Heart right ventricle (tissue), 16 donors: ENCODE measurements around the gene PCDHA5. TPM values are rescaled to one million over a fixed set of nuclear protein-coding genes. Genes with fewer than 3 reads are reported as not detected.

Experiments used
- ATAC-seq, 8 donors: fragments of 200-7000 bp; cut with Tn5 transposase; one replicate each; pipeline ENCODE4 v1.9.1; 2020; ENCODE audit warnings: mild to moderate bottlenecking in 8 of 8, moderate library complexity in 8 of 8, moderate number of reproducible peaks in 1 of 8
- DNase-seq, 2 donors: peaks; one replicate each; pipeline ENCODE4 v3.0.0-alpha.2; 2020
- H3K27ac ChIP-seq, 10 donors: fragments of 200-600 bp; sonication (generic) in 2 of 10; one replicate each; pipeline versions ENCODE4 v1.5.0 to v1.8.0; 2020 to 2022; ENCODE audit warnings: mild to moderate bottlenecking in 3 of 10
- H3K27me3 ChIP-seq, 7 donors: fragments of 200-600 bp; one replicate each; pipeline ENCODE4 v1.8.0; 2021 to 2022; ENCODE audit warnings: mild to moderate bottlenecking in 2 of 7
- H3K36me3 ChIP-seq, 9 donors: fragments of 200-600 bp; sonication (generic) in 1 of 9; one replicate each; pipeline versions ENCODE4 v1.5.0 to v1.8.0; 2020 to 2022; ENCODE audit warnings: mild to moderate bottlenecking in 2 of 9
- H3K4me1 ChIP-seq, 9 donors: fragments of 200-600 bp; sonication (generic) in 1 of 9; one replicate each; pipeline versions ENCODE4 v1.5.0 to v1.8.0; 2020 to 2022; ENCODE audit warnings: mild to moderate bottlenecking in 4 of 9
- H3K4me3 ChIP-seq, 10 donors: fragments of 200-600 bp; sonication (generic) in 2 of 10; one replicate each; pipeline versions ENCODE4 v1.5.0 to v1.8.0; 2020 to 2022; ENCODE audit warnings: mild to moderate bottlenecking in 7 of 10, moderate library complexity in 2 of 10
- H3K9me3 ChIP-seq, 11 donors: fragments of 200-600 bp in 10 of 11; sonication (generic) in 2 of 11; one replicate each; pipeline versions ENCODE4 v1.5.0 to v1.8.0; 2013 to 2022; ENCODE audit warnings: mild to moderate bottlenecking in 2 of 11, control low read depth in 1 of 11, moderate library complexity in 1 of 11
- WGBS, 2 donors: extraction: QIAGEN DNeasy Blood & Tissue Kit; methylation state at CpG; one replicate each; pipeline ENCODE4 v1.1.7; 2013; ENCODE audit warnings: inconsistent platforms in 1 of 2; 5-methylcytosine and 5-hydroxymethylcytosine counted together
- intact Hi-C, 10 donors: fragments of 100-400 bp; cut with DNase I; formaldehyde crosslinking; loops; one replicate each; pipeline versions ENCODE4 v1.11.1 to v1.14.2; 2022
- polyA plus RNA-seq, 2 donors: library from polyadenylated mRNA; stranded (reverse); fragments of 200-250 nt; gene quantifications; one replicate each; pipeline ENCODE4 v1.2.3, GENCODE V29; 2013
- total RNA-seq, 10 donors: library from RNA; stranded (reverse); fragmentation: NEBNext Ultra II Directional in 3 of 10; extraction: Animal tissue kit (Norgen Biotek cat#: 25700) in 3 of 10; gene quantifications; one replicate each; pipeline versions ENCODE4 v1.2.1 to v1.2.4, GENCODE V29; 2021 to 2023
- TF ChIP-seq, protein P1 (sequence below), 9 donors: fragments of 200-600 bp; sonication (generic) in 2 of 9; IDR thresholded peaks; one replicate each; pipeline versions ENCODE4 v1.5.0 to v1.8.0; 2021 to 2022; ENCODE audit warnings: antibody characterized with exemption in 9 of 9, mild to moderate bottlenecking in 5 of 9, moderate library complexity in 1 of 9
- donor health status: Arrhythmogenic right ventricular cardiomyopathy.
- donor health status: ischemic (EF 13 %, LVEDD 7.1; RV severe dilation, severe dysfunction).
- donor health status: healthy with polysubstance abuse.
- donor health status: DM: no; HTN: yes; CAD: no.
- donor health status: DM: no; HTN: no; CAD: no.
- donor health status: ischemic (EF 25% LVEDD 6.9; RV normal size, moderate dysfunction).
- donor health status: ischemic (EF 25% LVEDD 5.7; RV mildly dilated, moderate dysfunction).
- donor health status: healthy.
- donor health status: DM: yes; HTN: yes; CAD: no.
- donor health status: Ischemic cardiomyopathy.
- donor health status: ischemic (EF 35%, LVEDD 5.7; RV mildly dilated, moderate dysfunction).
- donor health status: nonischemic (EF 11% LVEDD 7.7; RV severe dilation, severe dysfunction).
- donor health status: DM: yes; HTN: yes; CAD: no.
- donor health status: PGD.
- donor health status: ischemic (EF 29% LVEDD 5.4; RV normal size, mild dysfunction).
- donor health status: nonischemic (EF 23%, LVEDD 6.1; RV moderate dilation, normal function).

The PCDHA5 gene
- total and polyA plus RNA-seq, 12 donors = 0.07 to 0.11 (median 0.08) TPM; not detected in 8

DNA sequence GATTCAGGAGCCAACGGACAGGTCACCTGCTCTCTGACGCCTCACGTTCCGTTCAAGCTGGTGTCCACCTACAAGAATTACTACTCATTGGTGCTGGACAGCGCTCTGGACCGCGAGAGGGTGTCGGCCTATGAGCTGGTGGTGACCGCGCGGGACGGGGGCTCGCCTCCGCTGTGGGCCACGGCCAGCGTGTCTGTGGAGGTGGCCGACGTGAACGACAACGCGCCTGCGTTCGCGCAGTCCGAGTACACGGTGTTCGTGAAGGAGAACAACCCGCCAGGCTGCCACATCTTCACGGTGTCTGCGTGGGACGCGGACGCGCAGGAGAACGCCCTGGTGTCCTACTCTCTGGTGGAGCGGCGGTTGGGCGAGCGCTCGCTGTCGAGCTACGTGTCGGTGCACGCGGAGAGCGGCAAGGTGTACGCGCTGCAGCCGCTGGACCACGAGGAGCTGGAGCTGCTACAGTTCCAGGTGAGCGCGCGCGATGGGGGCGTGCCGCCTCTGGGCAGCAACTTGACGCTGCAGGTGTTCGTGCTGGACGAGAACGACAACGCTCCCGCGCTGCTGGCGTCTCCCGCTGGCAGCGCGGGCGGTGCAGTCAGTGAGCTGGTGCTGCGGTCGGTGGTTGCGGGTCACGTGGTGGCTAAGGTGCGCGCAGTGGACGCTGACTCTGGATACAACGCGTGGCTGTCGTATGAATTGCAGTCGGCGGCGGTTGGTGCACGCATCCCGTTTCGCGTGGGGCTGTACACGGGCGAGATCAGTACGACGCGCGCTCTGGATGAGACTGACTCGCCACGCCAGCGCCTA, 36.0 kb downstream of the PCDHA5 start:
- no peak for DNase-seq
- Histone ChIP-seq H3K9me3 (peaks cover 0 to 56% (median 18%) of the 10 kb centered on the region in 11 donors), H3K36me3 (no peaks in the 10 kb centered on the region), H3K27me3 (peaks cover 0 to 94% (median 39%) of the 10 kb centered on the region in 7 donors), H3K27ac (no peak overlapping the region), H3K4me3 (no peak overlapping the region), H3K4me1 (no peaks in the 10 kb centered on the region)
- 39 to 60% methylated on average over 36 to 94 of the region's 94 CpGs for WGBS, 2 donors
- ATAC-seq = no peak
- intact Hi-C loops = no loop called here
- TF ChIP-seq, protein P1, sequence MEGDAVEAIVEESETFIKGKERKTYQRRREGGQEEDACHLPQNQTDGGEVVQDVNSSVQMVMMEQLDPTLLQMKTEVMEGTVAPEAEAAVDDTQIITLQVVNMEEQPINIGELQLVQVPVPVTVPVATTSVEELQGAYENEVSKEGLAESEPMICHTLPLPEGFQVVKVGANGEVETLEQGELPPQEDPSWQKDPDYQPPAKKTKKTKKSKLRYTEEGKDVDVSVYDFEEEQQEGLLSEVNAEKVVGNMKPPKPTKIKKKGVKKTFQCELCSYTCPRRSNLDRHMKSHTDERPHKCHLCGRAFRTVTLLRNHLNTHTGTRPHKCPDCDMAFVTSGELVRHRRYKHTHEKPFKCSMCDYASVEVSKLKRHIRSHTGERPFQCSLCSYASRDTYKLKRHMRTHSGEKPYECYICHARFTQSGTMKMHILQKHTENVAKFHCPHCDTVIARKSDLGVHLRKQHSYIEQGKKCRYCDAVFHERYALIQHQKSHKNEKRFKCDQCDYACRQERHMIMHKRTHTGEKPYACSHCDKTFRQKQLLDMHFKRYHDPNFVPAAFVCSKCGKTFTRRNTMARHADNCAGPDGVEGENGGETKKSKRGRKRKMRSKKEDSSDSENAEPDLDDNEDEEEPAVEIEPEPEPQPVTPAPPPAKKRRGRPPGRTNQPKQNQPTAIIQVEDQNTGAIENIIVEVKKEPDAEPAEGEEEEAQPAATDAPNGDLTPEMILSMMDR (IDR thresholded peaks at IDR 0.05) = no peak

DNA sequence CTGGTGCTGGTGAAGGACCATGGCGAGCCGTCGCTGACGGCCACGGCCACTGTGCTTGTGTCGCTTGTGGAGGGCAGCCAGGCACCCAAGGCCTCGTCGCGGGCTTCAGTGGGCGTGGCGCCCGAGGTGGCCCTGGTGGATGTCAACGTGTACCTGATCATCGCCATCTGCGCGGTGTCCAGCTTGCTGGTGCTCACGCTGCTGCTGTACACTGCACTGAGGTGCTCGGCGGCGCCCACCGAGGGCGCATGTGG, 36.5 kb downstream of the PCDHA5 start:
- no peak overlapping the region for H3K4me3 ChIP-seq
- WGBS, 2 donors = 46 to 47% methylated on average over 18 to 22 of the region's 22 CpGs
- no peak overlapping the region for H3K27ac ChIP-seq
- H3K36me3 ChIP-seq = no peaks in the 10 kb centered on the region
- ATAC-seq (no peak), DNase-seq (no peak)
- no peaks in the 10 kb centered on the region for H3K4me1 ChIP-seq
- TF ChIP-seq, protein P1 (IDR thresholded peaks at IDR 0.05) = no peak
- intact Hi-C loops = no loop called here
- peaks cover 0 to 62% (median 18%) of the 10 kb centered on the region in 11 donors for H3K9me3 ChIP-seq
- H3K27me3 ChIP-seq = peaks cover 0 to 94% (median 44%) of the 10 kb centered on the region in 7 donors

DNA sequence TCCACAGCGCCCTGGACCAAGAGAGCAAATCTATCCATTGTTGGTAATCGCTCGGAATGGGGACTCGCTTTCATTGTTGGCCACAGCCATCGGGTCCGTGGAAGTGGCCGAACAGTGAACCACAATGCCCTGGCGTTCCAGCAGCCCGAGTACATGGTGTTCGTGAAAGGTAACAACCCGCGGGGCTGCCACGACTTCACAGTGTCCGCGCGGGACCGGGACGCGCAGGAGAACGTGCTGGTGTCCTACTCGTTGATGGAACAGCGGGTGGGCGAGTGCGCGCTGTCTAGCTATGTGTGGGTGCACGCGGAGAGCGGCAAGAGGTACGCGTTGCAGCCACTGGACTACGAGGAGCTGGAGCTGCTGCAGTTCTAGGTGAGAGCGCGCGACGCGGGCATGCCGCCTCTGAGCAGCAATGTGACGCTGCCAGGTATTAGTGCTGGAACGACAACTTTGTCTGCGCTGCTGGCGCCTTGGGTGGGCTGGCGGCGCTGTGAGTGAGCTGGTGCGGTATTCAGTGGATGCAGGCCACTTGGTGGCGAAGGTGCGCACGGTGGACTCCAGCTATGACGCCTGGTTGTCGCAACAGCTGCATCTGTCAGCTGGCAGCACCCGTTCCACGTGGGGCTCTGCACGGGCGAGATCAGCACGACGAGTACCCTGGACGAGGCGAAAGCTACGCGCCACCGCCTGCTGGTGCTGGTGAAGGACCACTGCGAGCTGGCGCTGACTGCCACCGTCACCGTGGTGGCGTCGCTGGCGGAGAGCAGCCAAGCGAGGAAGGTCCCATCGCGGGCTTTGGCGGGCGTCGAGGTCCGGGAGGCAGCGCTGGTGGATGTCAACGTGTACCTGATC, 41.3 kb downstream of the PCDHA5 start:
- H3K4me1 ChIP-seq = no peaks in the 10 kb centered on the region
- WGBS, 2 donors = 31 to 40% methylated on average over 76 of the region's 76 CpGs
- ATAC-seq = no peak
- no peak for DNase-seq
- intact Hi-C loops = loop anchor here in 1 of 10 donors (10.0 kb wide), 1 partner anchor 182 kb away; no protein-coding TSS in a partner anchor
- H3K36me3 ChIP-seq = no peaks in the 10 kb centered on the region
- H3K27me3 ChIP-seq = peaks cover 0 to 94% (median 35%) of the 10 kb centered on the region in 7 donors
- peaks cover 0 to 55% (median 8%) of the 10 kb centered on the region in 11 donors for H3K9me3 ChIP-seq
- no peak overlapping the region for H3K4me3 ChIP-seq
- TF ChIP-seq, protein P1 (IDR thresholded peaks at IDR 0.05) = no peak
- no peak overlapping the region for H3K27ac ChIP-seq

DNA sequence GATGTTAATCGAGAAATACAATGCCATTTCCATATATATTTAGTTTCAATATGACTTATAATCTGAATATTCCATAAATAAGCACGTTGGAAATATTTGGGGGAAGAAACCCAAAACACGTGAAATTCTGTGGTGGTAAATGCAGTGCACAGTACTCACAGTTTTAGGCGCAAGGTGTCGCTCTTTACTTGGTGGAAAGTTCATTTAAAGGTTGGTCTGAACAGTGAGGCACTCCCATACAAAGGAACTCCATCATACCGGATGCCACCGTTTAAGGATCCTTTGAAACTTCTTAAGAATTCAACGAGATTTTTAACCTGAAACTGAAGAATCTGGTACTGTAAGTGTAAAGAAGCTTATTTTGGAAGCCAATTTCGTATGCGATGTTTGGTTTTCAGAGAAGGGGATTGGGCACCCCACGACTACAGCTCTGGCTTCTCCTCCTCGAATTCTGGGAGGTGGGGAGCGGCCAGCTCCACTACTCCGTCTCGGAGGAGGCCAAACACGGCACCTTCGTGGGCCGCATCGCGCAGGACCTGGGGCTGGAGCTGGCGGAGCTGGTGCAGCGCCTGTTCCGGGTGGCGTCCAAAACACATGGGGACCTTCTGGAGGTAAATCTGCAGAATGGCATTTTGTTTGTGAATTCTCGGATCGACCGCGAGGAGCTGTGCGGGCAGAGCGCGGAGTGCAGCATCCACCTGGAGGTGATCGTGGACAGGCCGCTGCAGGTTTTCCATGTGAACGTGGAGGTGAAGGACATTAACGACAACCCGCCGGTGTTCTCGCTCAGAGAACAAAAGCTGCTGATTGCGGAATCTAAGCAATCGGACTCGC, 47.5 kb downstream of the PCDHA5 start, which contains the start of gene PCDHA11:
PCDHA11 (plus strand) TSS at position 237 of the 834 bp plus-strand sequence; CDS start at position 384, 147 bp downstream.
- intact Hi-C loops = loop anchor here in 2 of 10 donors (5.0 to 10.0 kb wide), 2 partner anchors 173 to 176 kb away; no protein-coding TSS in a partner anchor
- 11 to 12% methylated on average over 41 of the region's 41 CpGs for WGBS, 2 donors
- no peaks in the 10 kb centered on the region for H3K4me1 ChIP-seq
- H3K36me3 ChIP-seq = no peaks in the 10 kb centered on the region
- DNase-seq = no peak
- no peak within 1 kb of the TSS for H3K27ac ChIP-seq
- no peak for ATAC-seq
- peaks cover 0 to 56% (median 13%) of the 10 kb centered on the region in 11 donors for H3K9me3 ChIP-seq
- peaks cover 0 to 98% (median 42%) of the 10 kb centered on the region in 7 donors for H3K27me3 ChIP-seq
- H3K4me3 ChIP-seq = no peak within 1 kb of the TSS
- TF ChIP-seq, protein P1 (IDR thresholded peaks at IDR 0.05) = peak in 5 of 9 donors; percentile 15 to 41 (median 17)
